Measurements from ENCODE around the gene ANAPC4. TPM values are rescaled to one million over a fixed set of nuclear protein-coding genes. Genes with fewer than 3 reads are reported as not detected.

Gene ANAPC4
- total RNA-seq, 2 experiments from 2014 or later: 37.5 to 47.9 TPM

GRCh38 chr4:25448379-25449109 lies 71.5 kb downstream of the ANAPC4 start:
- DNase-seq: no peak
- Mint-ChIP-seq H3K4me1 (no peaks in the 10 kb centered on the region), H3K36me3 (ENCODE audit: low read depth) (no peaks in the 10 kb centered on the region), H3K9me3 (no peaks in the 10 kb centered on the region), H3K4me3 (no peak overlapping the region), H3K27me3 (no peaks in the 10 kb centered on the region), H3K27ac (no peak overlapping the region)
- ChIA-PET CTCF (interaction anchor here (0.6 kb wide), 1 partner anchor 234 kb away, joined by 3 read pairs; no protein-coding TSS in a partner anchor), POLR2A (no interaction called here)

- ChIA-PET CTCF (no interaction called here), POLR2A (no interaction called here)
- Mint-ChIP-seq H3K4me1 (no peaks in the 10 kb centered on the region), H3K36me3 (ENCODE audit: low read depth) (no peaks in the 10 kb centered on the region), H3K4me3 (no peak overlapping the region), H3K9me3 (no peaks in the 10 kb centered on the region), H3K27ac (no peak overlapping the region), H3K27me3 (no peaks in the 10 kb centered on the region)
- DNase-seq: no peak
These were observed 72.2 kb downstream of the ANAPC4 start for GRCh38 chr4:25449270-25449669.

- no peaks in the 10 kb centered on the region for H3K27me3 Mint-ChIP-seq
- CTCF ChIA-PET: no interaction called here
- DNase-seq: no peak
- POLR2A ChIA-PET: no interaction called here
- no peak overlapping the region for H3K27ac Mint-ChIP-seq
- no peaks in the 10 kb centered on the region for H3K36me3 Mint-ChIP-seq (ENCODE audit: low read depth)
- no peaks in the 10 kb centered on the region for H3K4me1 Mint-ChIP-seq
- no peaks in the 10 kb centered on the region for H3K9me3 Mint-ChIP-seq
- H3K4me3 Mint-ChIP-seq: no peak overlapping the region
These were observed 72.6 kb downstream of the ANAPC4 start for GRCh38 chr4:25449688-25450087.

- Mint-ChIP-seq H3K36me3 (ENCODE audit: low read depth) (no peaks in the 10 kb centered on the region), H3K9me3 (no peaks in the 10 kb centered on the region), H3K4me1 (no peaks in the 10 kb centered on the region), H3K27ac (no peak overlapping the region), H3K4me3 (no peak overlapping the region), H3K27me3 (no peaks in the 10 kb centered on the region)
- CTCF ChIA-PET: no interaction called here
- DNase-seq: no peak
- POLR2A ChIA-PET: no interaction called here
These were observed 73.4 kb downstream of the ANAPC4 start for GRCh38 chr4:25450491-25450901.

GRCh38 chr4:25451676-25452075 lies 74.6 kb downstream of the ANAPC4 start:
- no peak for DNase-seq
- Mint-ChIP-seq H3K27me3 (no peaks in the 10 kb centered on the region), H3K4me3 (no peak overlapping the region), H3K27ac (no peak overlapping the region), H3K4me1 (no peaks in the 10 kb centered on the region), H3K9me3 (no peaks in the 10 kb centered on the region), H3K36me3 (ENCODE audit: low read depth) (no peaks in the 10 kb centered on the region)
- POLR2A ChIA-PET: no interaction called here
- CTCF ChIA-PET: no interaction called here

GRCh38 chr4:25452081-25452480 lies 75.0 kb downstream of the ANAPC4 start:
- H3K36me3 Mint-ChIP-seq (ENCODE audit: low read depth): no peaks in the 10 kb centered on the region
- no peaks in the 10 kb centered on the region for H3K9me3 Mint-ChIP-seq
- POLR2A ChIA-PET: no interaction called here
- no peaks in the 10 kb centered on the region for H3K4me1 Mint-ChIP-seq
- no peak overlapping the region for H3K27ac Mint-ChIP-seq
- DNase-seq: no peak
- H3K4me3 Mint-ChIP-seq: no peak overlapping the region
- CTCF ChIA-PET: no interaction called here
- no peaks in the 10 kb centered on the region for H3K27me3 Mint-ChIP-seq

GRCh38 chr4:25454476-25454875 lies 77.4 kb downstream of the ANAPC4 start:
- ChIA-PET CTCF (no interaction called here), POLR2A (no interaction called here)
- Mint-ChIP-seq H3K4me3 (no peak overlapping the region), H3K27me3 (no peaks in the 10 kb centered on the region), H3K27ac (no peak overlapping the region), H3K36me3 (ENCODE audit: low read depth) (no peaks in the 10 kb centered on the region), H3K9me3 (no peaks in the 10 kb centered on the region), H3K4me1 (no peaks in the 10 kb centered on the region)
- DNase-seq: no peak

- H3K4me3 Mint-ChIP-seq: no peak overlapping the region
- no peaks in the 10 kb centered on the region for H3K27me3 Mint-ChIP-seq
- no peaks in the 10 kb centered on the region for H3K36me3 Mint-ChIP-seq (ENCODE audit: low read depth)
- no peak overlapping the region for H3K27ac Mint-ChIP-seq
- ChIA-PET POLR2A (no interaction called here), CTCF (no interaction called here)
- no peak for DNase-seq
- no peaks in the 10 kb centered on the region for H3K4me1 Mint-ChIP-seq
- no peaks in the 10 kb centered on the region for H3K9me3 Mint-ChIP-seq
These were observed 80.1 kb downstream of the ANAPC4 start for GRCh38 chr4:25457053-25457715.

GRCh38 chr4:25466966-25467697 lies 90.1 kb downstream of the ANAPC4 start:
- Mint-ChIP-seq H3K36me3 (ENCODE audit: low read depth) (no peaks in the 10 kb centered on the region), H3K27me3 (no peaks in the 10 kb centered on the region), H3K4me3 (no peak overlapping the region), H3K27ac (no peak overlapping the region), H3K4me1 (no peaks in the 10 kb centered on the region), H3K9me3 (peaks cover 11% of the 10 kb centered on the region)
- ChIA-PET CTCF (no interaction called here), POLR2A (no interaction called here)
- DNase-seq: no peak

- peaks cover 11% of the 10 kb centered on the region for H3K9me3 Mint-ChIP-seq
- ChIA-PET CTCF (no interaction called here), POLR2A (no interaction called here)
- no peak overlapping the region for H3K27ac Mint-ChIP-seq
- no peak overlapping the region for H3K4me3 Mint-ChIP-seq
- H3K36me3 Mint-ChIP-seq (ENCODE audit: low read depth): no peaks in the 10 kb centered on the region
- no peaks in the 10 kb centered on the region for H3K27me3 Mint-ChIP-seq
- DNase-seq: no peak
- no peaks in the 10 kb centered on the region for H3K4me1 Mint-ChIP-seq
These were observed 90.8 kb downstream of the ANAPC4 start for GRCh38 chr4:25467843-25468242.

Other genes with a start within 250 kb of the ANAPC4 start
- 10 to 100 TPM; 13.9 to 14.3 TPM for gene SEPSECS, start 216.8 kb upstream of the ANAPC4 start, total RNA-seq
- gene PI4K2B, start 143.2 kb upstream of the ANAPC4 start, total RNA-seq: 10 to 100 TPM; 37.2 to 37.4 TPM
- gene ZCCHC4, start 64.5 kb upstream of the ANAPC4 start, total RNA-seq: 10 to 100 TPM; 10.3 to 10.8 TPM